GM23338 (cell line): ENCODE data around the gene SNX15. TPM values are rescaled to one million over a fixed set of nuclear protein-coding genes. Genes with fewer than 3 reads are reported as not detected.

Experiments
- ATAC-seq: fragments of 200-7000 bp; cut with Tn5 transposase; 3 replicates; pipeline ENCODE4 v1.9.1; 2020
- DNase-seq: peaks from one replicate; pipeline ENCODE4 v3.0.0-alpha.2; 2015; ENCODE audit warnings: low spot score
- H2AFZ ChIP-seq: fragments of 200-600 bp; sonication (generic); 2 replicates; pipeline ENCODE4 v1.8.0; 2016; ENCODE audit warnings: antibody characterized with exemption, mild to moderate bottlenecking, moderate library complexity
- H3F3A ChIP-seq: fragments of 200-600 bp; sonication (generic); replicated peaks from 2 replicates; pipeline ENCODE4 v1.8.0; 2017; ENCODE audit warnings: antibody characterized with exemption, mixed run types, low read depth
- H3K27ac ChIP-seq: fragments of 200-600 bp; sonication (generic); 2 replicates; pipeline ENCODE4 v1.6.1; 2016; ENCODE audit warnings: low read depth
- H3K27me3 ChIP-seq: fragments of 200-600 bp; sonication (generic); 2 replicates; pipeline ENCODE4 v1.8.0; 2016; ENCODE audit warnings: mild to moderate bottlenecking, mixed run types, moderate library complexity; ENCODE audit not compliant: insufficient read depth
- H3K36me3 ChIP-seq: fragments of 200-600 bp; sonication (generic); 2 replicates; pipeline ENCODE4 v1.8.0; 2016; ENCODE audit warnings: mild to moderate bottlenecking; ENCODE audit not compliant: insufficient read depth
- H3K4me1 ChIP-seq: fragments of 200-600 bp; sonication (generic); 2 replicates; pipeline ENCODE4 v1.8.0; 2016; ENCODE audit warnings: mild to moderate bottlenecking, moderate library complexity; ENCODE audit not compliant: insufficient read depth
- H3K4me2 ChIP-seq: fragments of 200-600 bp; sonication (generic); 2 replicates; pipeline ENCODE4 v1.7.1; 2017; ENCODE audit warnings: mixed run types
- H3K4me3 ChIP-seq: fragments of 200-600 bp; sonication (generic); 2 replicates; pipeline ENCODE4 v1.6.1; 2016; ENCODE audit warnings: mixed run types
- H3K79me2 ChIP-seq: fragments of 200-600 bp; sonication (generic); replicated peaks from 2 replicates; pipeline ENCODE4 v1.8.0; 2017; ENCODE audit warnings: mild to moderate bottlenecking; ENCODE audit not compliant: insufficient read depth
- H3K9me2 ChIP-seq: fragments of 200-600 bp; sonication (generic); 2 replicates; pipeline ENCODE4 v1.8.0; 2017; ENCODE audit not compliant: insufficient read depth
- H4K20me1 ChIP-seq: fragments of 200-600 bp; sonication (generic); replicated peaks from 2 replicates; pipeline ENCODE4 v1.8.0; 2017; ENCODE audit warnings: mild to moderate bottlenecking; ENCODE audit not compliant: insufficient read depth
- H3K27ac Mint-ChIP-seq: 2 replicates; pipeline ENCODE4 v1.8.0; 2020; ENCODE audit warnings: inconsistent platforms, mild to moderate bottlenecking, moderate library complexity, mixed read lengths
- H3K27me3 Mint-ChIP-seq: 3 replicates; pipeline ENCODE4 v1.8.0; 2022; ENCODE audit warnings: low read depth, mild to moderate bottlenecking, moderate library complexity, mixed read lengths, inconsistent platforms; ENCODE audit not compliant: insufficient read depth, poor library complexity
- H3K36me3 Mint-ChIP-seq: 3 replicates; pipeline ENCODE4 v1.8.0; 2021; ENCODE audit warnings: low read depth, mild to moderate bottlenecking, inconsistent platforms, moderate library complexity, mixed read lengths
- H3K4me1 Mint-ChIP-seq: 3 replicates; pipeline ENCODE4 v1.8.0; 2020; ENCODE audit warnings: mild to moderate bottlenecking, inconsistent platforms, mixed read lengths
- H3K4me3 Mint-ChIP-seq: 3 replicates; pipeline ENCODE4 v1.8.0; 2021; ENCODE audit warnings: moderate library complexity, mild to moderate bottlenecking, inconsistent platforms, mixed read lengths
- H3K9me3 Mint-ChIP-seq: 3 replicates; pipeline ENCODE4 v1.8.0; 2020; ENCODE audit warnings: moderate library complexity, mild to moderate bottlenecking, inconsistent platforms, mixed read lengths
- CREB1 ChIP-seq: fragments of 250-450 bp; sonication (Bioruptor Pico); IDR thresholded peaks from 2 replicates; pipeline ENCODE4 v1.5.0; 2020; ENCODE audit warnings: low read depth, mild to moderate bottlenecking, moderate library complexity
- CTCF ChIP-seq, 2 experiments: fragments of 200-600 bp in 1 of 2; sonication (generic) in 1 of 2; conservative IDR thresholded peaks; 2 replicates each; pipeline versions ENCODE4 v1.5.1 to v1.6.1; 2016 to 2017; ENCODE audit warnings: antibody characterized with exemption in 2 of 2, low read depth in 2 of 2, mild to moderate bottlenecking in 2 of 2, moderate library complexity in 1 of 2
- ETS1 ChIP-seq: IDR thresholded peaks from 2 replicates; pipeline ENCODE4 v1.6.1; 2016; ENCODE audit warnings: antibody characterized with exemption
- EZH2 ChIP-seq: fragments of 200-600 bp; sonication (generic); IDR thresholded peaks from one replicate; pipeline ENCODE4 v1.8.0; 2017; ENCODE audit warnings: antibody characterized with exemption, mild to moderate bottlenecking, low read depth; ENCODE audit not compliant: unreplicated experiment
- NANOG ChIP-seq: IDR thresholded peaks from 2 replicates; pipeline ENCODE4 v1.6.1; 2016; ENCODE audit warnings: antibody characterized with exemption, borderline replicate concordance
- POLR2AphosphoS5 ChIP-seq: IDR thresholded peaks from 2 replicates; pipeline ENCODE4 v1.6.1; 2016; ENCODE audit warnings: antibody characterized with exemption, low read depth
- REST ChIP-seq: IDR thresholded peaks from one replicate; pipeline ENCODE4 v1.6.1; 2018; ENCODE audit warnings: antibody characterized with exemption; ENCODE audit not compliant: unreplicated experiment
- ZNF114 ChIP-seq: fragments of 250-450 bp; sonication (Bioruptor Pico); IDR thresholded peaks from 2 replicates; pipeline ENCODE4 v1.5.0; 2020; ENCODE audit warnings: mild to moderate bottlenecking, moderate library complexity
- ZNF331 ChIP-seq: fragments of 250-450 bp; sonication (Bioruptor Pico); IDR thresholded peaks from 2 replicates; pipeline ENCODE4 v1.5.0; 2020; ENCODE audit warnings: low read depth, mild to moderate bottlenecking, moderate library complexity
- polyA plus RNA-seq: library from polyadenylated mRNA; unstranded; fragments of >200 nt; fragmentation: Nextera tagmentation; extraction: Ambion mirVana; gene quantifications from 2 replicates; pipeline ENCODE4 v1.2.1, GENCODE V29; 2016
- total RNA-seq: library from RNA; depleted of rRNA; stranded (reverse); fragments of >200 nt; shearing (Covaris generic); gene quantifications from 2 replicates; pipeline ENCODE4 v1.2.3, GENCODE V29; 2014

The SNX15 gene
- total and polyA plus RNA-seq, 2 experiments from 2014 or later, result 13.0 to 21.4 TPM

GRCh38 chr11:64996327-64996709 is 30.9 kb upstream of the SNX15 start:
- Mint-ChIP-seq H3K9me3 (no peaks in the 10 kb centered on the region), H3K27me3 (peaks cover 10% of the 10 kb centered on the region), H3K36me3 (no peaks in the 10 kb centered on the region), H3K4me3 (peak overlapping the region; percentile 54), H3K4me1 (peaks cover 14% of the 10 kb centered on the region), H3K27ac (peak overlapping the region; percentile 86)
- H3K27me3 ChIP-seq, result no peaks in the 10 kb centered on the region
- ATAC-seq (no peak), DNase-seq (no peak)
- TF ChIP-seq ETS1 (no peak), CREB1 (CRISPR knock-in tag) (no peak), CTCF (conservative IDR thresholded peaks at IDR 0.05; ENCODE audit: low read depth in 2 of 2) (no peak), NANOG (no peak), ZNF114 (no peak), ZNF331 (no peak), EZH2 (no peak)
- no peaks in the 10 kb centered on the region for H3F3A ChIP-seq
- H3K27ac ChIP-seq, result 0 out of 2 replicates have a peak overlapping the region, but pooled peaks have one; percentile 26
- peak overlapping the region; percentile 61 for H3K4me2 ChIP-seq
- no peaks in the 10 kb centered on the region for H3K79me2 ChIP-seq
- no peaks in the 10 kb centered on the region for H3K36me3 ChIP-seq
- H2AFZ ChIP-seq, result peak overlapping the region; percentile 95
- H3K9me2 ChIP-seq, result no peaks in the 10 kb centered on the region
- H4K20me1 ChIP-seq, result no peaks in the 10 kb centered on the region
- H3K4me3 ChIP-seq, result peak overlapping the region; percentile 26; the same call in 1 of the 2 replicates
- H3K4me1 ChIP-seq, result peaks cover 11% of the 10 kb centered on the region

- Mint-ChIP-seq H3K9me3 (no peaks in the 10 kb centered on the region), H3K36me3 (no peaks in the 10 kb centered on the region), H3K27me3 (peaks cover 7% of the 10 kb centered on the region), H3K4me1 (peaks cover 14% of the 10 kb centered on the region), H3K27ac (peak within 1 kb of the TSS; percentile 86), H3K4me3 (peak within 1 kb of the TSS; percentile 54)
- peaks cover 11% of the 10 kb centered on the region for H3K4me1 ChIP-seq
- peak within 1 kb of the TSS; percentile 61 for H3K4me2 ChIP-seq
- H3K27ac ChIP-seq, result 0 out of 2 replicates have a peak within 1 kb of the TSS, but pooled peaks have one; percentile 26
- no peaks in the 10 kb centered on the region for H3F3A ChIP-seq
- H3K9me2 ChIP-seq, result no peaks in the 10 kb centered on the region
- H3K79me2 ChIP-seq, result no peaks in the 10 kb centered on the region
- peak within 1 kb of the TSS; percentile 97 for H2AFZ ChIP-seq
- H3K4me3 ChIP-seq, result peak within 1 kb of the TSS; percentile 26; the same call in 1 of the 2 replicates
- ATAC-seq (peak; percentile 96), DNase-seq (peak; percentile 94)
- TF ChIP-seq CTCF (conservative IDR thresholded peaks at IDR 0.05; ENCODE audit: low read depth in 2 of 2), result peak; percentile 58 to 78
- peak; percentile 34 for TF ChIP-seq REST
- no peak for TF ChIP-seq ZNF114
- TF ChIP-seq POLR2AphosphoS5, result peak; percentile 36; the same call in 1 of the 2 replicates
- H3K36me3 ChIP-seq, result no peaks in the 10 kb centered on the region
- H3K27me3 ChIP-seq, result no peaks in the 10 kb centered on the region
- H4K20me1 ChIP-seq, result no peaks in the 10 kb centered on the region
Measured at GRCh38 chr11:64996710-64997380, 30.4 kb upstream of the SNX15 start, which contains the start of gene BATF2. Gene BATF2 (minus strand): TSS chr11:64996971. CDS start chr11:64996914, 57 bp downstream.
